SH-SY5Y (cell line): ENCODE data around the gene LSR.

Source experiments
- GATA2 ChIP-seq: IDR thresholded peaks from 2 replicates; pipeline ENCODE4 v1.6.1; 2011; ENCODE audit warnings: mild to moderate bottlenecking, low read depth, low read length
- GATA3 ChIP-seq: IDR thresholded peaks from 2 replicates; pipeline ENCODE4 v1.6.1; 2011; ENCODE audit warnings: low read depth, mild to moderate bottlenecking, low read length, moderate library complexity

GRCh38 chr19:35206855-35207254 lies 41.9 kb upstream of the LSR start:
- TF ChIP-seq GATA2 (no peak), GATA3 (no peak)
